Upper lobe of left lung (tissue), 6 donors: Measurements from ENCODE around the gene FBLN7. TPM values are rescaled to one million over a fixed set of nuclear protein-coding genes. Genes with fewer than 3 reads are reported as not detected.

Experiments
- ATAC-seq, 2 donors: fragments of 200-7000 bp; cut with Tn5 transposase; one replicate each; pipeline ENCODE4 v1.9.1; 2022; ENCODE audit warnings: mild to moderate bottlenecking in 2 of 2, moderate library complexity in 2 of 2; ENCODE audit not compliant: low FRiP score in 2 of 2
- DNase-seq, 2 donors: peaks; one replicate each; pipeline ENCODE4 v3.0.0-alpha.2; 2019 to 2020
- H3K27ac ChIP-seq, 4 donors: fragments of 200-600 bp; sonication (generic); one replicate each; pipeline ENCODE4 v1.5.1; 2016 to 2019
- H3K27me3 ChIP-seq, 4 donors: fragments of 200-600 bp; sonication (generic); one replicate each; pipeline ENCODE4 v1.5.1; 2017 to 2019
- H3K36me3 ChIP-seq, 4 donors: fragments of 200-600 bp; sonication (generic); one replicate each; pipeline ENCODE4 v1.5.1; 2016 to 2019
- H3K4me1 ChIP-seq, 4 donors: fragments of 200-600 bp; sonication (generic); one replicate each; pipeline ENCODE4 v1.5.1; 2018 to 2019
- H3K4me3 ChIP-seq, 4 donors: fragments of 200-600 bp; sonication (generic); one replicate each; pipeline ENCODE4 v1.5.1; 2017 to 2019; ENCODE audit warnings: mild to moderate bottlenecking in 2 of 4, moderate library complexity in 1 of 4
- H3K9me3 ChIP-seq, 4 donors: fragments of 200-600 bp; sonication (generic); one replicate each; pipeline ENCODE4 v1.5.1; 2018 to 2019
- EP300 ChIP-seq, 4 donors: sonication (generic); formaldehyde crosslinking; IDR thresholded peaks; one replicate each; pipeline ENCODE4 v1.5.1; 2017; ENCODE audit warnings: antibody characterized with exemption in 4 of 4, control low read depth in 2 of 4
- POLR2A ChIP-seq, 4 donors: fragments of 450-650 bp; IDR thresholded peaks; one replicate each; pipeline ENCODE4 v1.5.1; 2016 to 2017; ENCODE audit warnings: antibody characterized with exemption in 4 of 4, mild to moderate bottlenecking in 2 of 4
- POLR2AphosphoS5 ChIP-seq, 2 donors: sonication (generic); formaldehyde crosslinking; IDR thresholded peaks; one replicate each; pipeline ENCODE4 v1.5.1; 2017; ENCODE audit warnings: antibody characterized with exemption in 2 of 2
- WGBS, 2 donors: methylation state at CpG; one replicate each; pipeline ENCODE4 v1.1.5; 2017 to 2018; 5-methylcytosine and 5-hydroxymethylcytosine counted together
- total RNA-seq, 6 donors: library from RNA; depleted of rRNA in 4 of 6; stranded (reverse); fragments of >200 nt in 4 of 6; gene quantifications; one replicate each; pipeline versions ENCODE4 v1.1.0 to v1.2.1, GENCODE V29; 2016 to 2021
- TF ChIP-seq, protein P1 (sequence below), 6 experiments: fragments of 450-650 bp in 4 of 6; fragments of 200-600 bp in 2 of 6; sonication (generic) in 2 of 6; IDR thresholded peaks; one replicate each; pipeline ENCODE4 v1.5.1; 2016 to 2019; ENCODE audit warnings: antibody characterized with exemption in 6 of 6
- donor health status: DM: no; HTN: no; CAD: no; lungs with moderate emphysema.
- donor health status: DM: no; HTN: yes; CAD: no; lungs with severe emphysema.

FBLN7 gene
- total RNA-seq, 6 donors from 2014 or later: 2.0 to 6.9 (median 4.0) TPM; not detected in 1

DNA sequence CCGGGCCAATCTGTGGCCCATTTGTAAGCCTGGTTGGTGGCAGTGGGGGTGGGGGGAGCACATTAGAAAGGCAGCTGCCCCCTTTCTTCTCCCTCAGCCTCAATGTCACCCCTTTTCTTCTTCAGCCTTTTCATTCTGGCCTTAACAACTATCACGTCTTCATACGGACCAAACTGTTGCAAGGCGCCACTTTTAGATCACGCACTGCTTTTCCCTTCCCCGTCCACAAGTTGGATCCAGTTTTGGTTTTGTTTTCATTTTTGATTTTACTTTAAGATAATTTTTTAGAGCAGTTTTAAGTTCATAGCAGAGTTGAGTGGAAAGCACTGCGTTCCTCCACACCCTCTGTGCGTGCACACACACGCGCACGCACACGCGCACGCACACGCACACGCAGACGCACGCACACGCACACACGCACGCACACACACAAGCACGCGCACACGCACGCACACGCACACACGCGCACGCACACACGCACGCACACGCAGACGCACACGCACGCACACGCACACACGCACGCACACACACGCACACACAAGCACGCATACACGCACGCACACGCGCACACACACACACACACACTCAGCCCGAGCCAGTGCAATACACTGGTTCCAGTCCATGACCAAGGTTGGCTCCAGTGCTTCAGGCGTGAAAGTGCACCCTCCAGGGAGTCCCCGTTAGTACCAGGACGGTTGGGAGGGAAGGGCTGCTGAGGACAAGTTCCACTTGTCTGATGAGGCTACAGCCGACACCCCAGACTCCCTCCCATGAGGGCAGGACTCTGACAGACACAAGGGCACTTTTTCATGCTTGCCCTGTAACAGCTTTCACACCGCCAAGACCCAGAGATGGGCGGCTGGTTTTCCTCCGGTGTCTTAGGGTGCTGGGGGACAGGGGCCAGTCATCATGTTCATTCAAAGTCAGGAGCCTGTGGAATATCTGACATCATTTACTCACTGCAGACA is 22.4 kb downstream of the FBLN7 start:
- Histone ChIP-seq H3K36me3 (no peaks in the 10 kb centered on the region), H3K4me1 (peaks cover 3% of the 10 kb centered on the region in 4 donors), H3K27me3 (no peaks in the 10 kb centered on the region), H3K9me3 (no peaks in the 10 kb centered on the region), H3K27ac (no peak overlapping the region), H3K4me3 (no peak overlapping the region)
- TF ChIP-seq, protein P1, sequence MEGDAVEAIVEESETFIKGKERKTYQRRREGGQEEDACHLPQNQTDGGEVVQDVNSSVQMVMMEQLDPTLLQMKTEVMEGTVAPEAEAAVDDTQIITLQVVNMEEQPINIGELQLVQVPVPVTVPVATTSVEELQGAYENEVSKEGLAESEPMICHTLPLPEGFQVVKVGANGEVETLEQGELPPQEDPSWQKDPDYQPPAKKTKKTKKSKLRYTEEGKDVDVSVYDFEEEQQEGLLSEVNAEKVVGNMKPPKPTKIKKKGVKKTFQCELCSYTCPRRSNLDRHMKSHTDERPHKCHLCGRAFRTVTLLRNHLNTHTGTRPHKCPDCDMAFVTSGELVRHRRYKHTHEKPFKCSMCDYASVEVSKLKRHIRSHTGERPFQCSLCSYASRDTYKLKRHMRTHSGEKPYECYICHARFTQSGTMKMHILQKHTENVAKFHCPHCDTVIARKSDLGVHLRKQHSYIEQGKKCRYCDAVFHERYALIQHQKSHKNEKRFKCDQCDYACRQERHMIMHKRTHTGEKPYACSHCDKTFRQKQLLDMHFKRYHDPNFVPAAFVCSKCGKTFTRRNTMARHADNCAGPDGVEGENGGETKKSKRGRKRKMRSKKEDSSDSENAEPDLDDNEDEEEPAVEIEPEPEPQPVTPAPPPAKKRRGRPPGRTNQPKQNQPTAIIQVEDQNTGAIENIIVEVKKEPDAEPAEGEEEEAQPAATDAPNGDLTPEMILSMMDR (IDR thresholded peaks at IDR 0.05): no peak
- TF ChIP-seq POLR2AphosphoS5 (IDR thresholded peaks at IDR 0.05) (no peak), POLR2A (IDR thresholded peaks at IDR 0.05) (no peak), EP300 (IDR thresholded peaks at IDR 0.05) (no peak)
- DNase-seq (no peak), ATAC-seq (no peak)
- 89 to 90% methylated on average over 39 to 45 of the region's 52 CpGs for WGBS, 2 donors

DNA sequence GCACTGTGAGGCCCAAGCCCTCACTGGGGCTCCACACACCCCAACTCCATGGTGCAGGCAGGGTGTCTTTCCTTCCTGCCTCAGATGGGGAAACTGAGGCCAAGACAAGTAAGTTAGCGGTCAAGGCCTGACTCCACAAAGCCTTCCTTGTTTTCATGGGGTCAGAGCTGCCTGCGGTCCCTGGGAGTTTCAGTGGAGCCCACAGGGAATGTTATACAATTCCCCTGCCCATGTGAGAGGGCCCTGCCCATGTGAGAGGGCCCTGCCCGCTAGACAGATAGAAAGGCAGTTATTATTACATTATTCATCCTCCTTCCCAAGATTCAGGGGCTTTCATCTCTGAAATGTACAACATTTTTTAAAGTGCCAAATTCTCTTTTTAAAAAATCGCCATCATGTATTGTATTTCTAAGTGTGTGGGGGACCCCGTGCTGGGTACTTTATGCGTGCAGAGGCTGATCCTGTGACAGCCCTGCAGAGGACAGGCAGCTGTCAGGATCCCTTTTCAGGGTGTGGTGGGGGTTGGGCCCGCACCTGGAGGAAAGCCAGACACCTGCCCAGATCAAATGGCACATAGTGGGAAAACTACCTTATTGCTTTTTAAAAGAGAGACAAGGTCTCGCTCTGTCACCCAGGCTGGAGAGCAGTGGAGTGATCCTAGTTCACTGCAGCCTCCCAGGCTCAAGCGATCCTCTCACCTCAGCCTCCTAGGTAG is 23.4 kb downstream of the FBLN7 start:
- TF ChIP-seq, protein P1 (IDR thresholded peaks at IDR 0.05): no peak
- TF ChIP-seq POLR2AphosphoS5 (IDR thresholded peaks at IDR 0.05) (no peak), EP300 (IDR thresholded peaks at IDR 0.05) (no peak), POLR2A (IDR thresholded peaks at IDR 0.05) (no peak)
- no peak overlapping the region for H3K27ac ChIP-seq
- no peak for ATAC-seq
- no peaks in the 10 kb centered on the region for H3K36me3 ChIP-seq
- 96% methylated on average over 9 of the region's 9 CpGs for WGBS, 2 donors
- no peaks in the 10 kb centered on the region for H3K27me3 ChIP-seq
- no peak overlapping the region for H3K4me3 ChIP-seq
- no peaks in the 10 kb centered on the region for H3K9me3 ChIP-seq
- H3K4me1 ChIP-seq: no peaks in the 10 kb centered on the region
- DNase-seq: no peak

DNA sequence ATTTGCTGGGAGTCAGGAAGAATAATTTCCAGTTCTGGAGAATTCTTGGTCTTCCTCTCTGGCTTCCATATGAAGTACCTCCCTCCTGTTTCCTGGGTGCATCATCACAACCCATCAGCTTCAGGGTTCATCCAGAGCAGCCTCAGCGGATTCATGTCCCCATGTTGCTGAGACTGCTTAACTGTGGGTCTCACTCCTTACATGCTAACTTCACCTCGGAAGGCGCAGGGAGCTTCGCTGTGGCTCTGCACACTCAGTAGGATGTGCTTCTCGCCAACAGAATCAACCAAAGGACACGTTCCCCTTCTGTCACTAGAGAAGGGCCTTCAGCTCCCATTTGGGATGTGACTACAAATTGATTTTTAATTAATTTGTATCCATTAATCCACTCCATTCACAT is 24.2 kb downstream of the FBLN7 start:
- no peak for DNase-seq
- Histone ChIP-seq H3K9me3 (no peaks in the 10 kb centered on the region), H3K27me3 (no peaks in the 10 kb centered on the region), H3K27ac (no peak overlapping the region), H3K36me3 (no peaks in the 10 kb centered on the region), H3K4me3 (no peak overlapping the region), H3K4me1 (no peaks in the 10 kb centered on the region)
- TF ChIP-seq POLR2A (IDR thresholded peaks at IDR 0.05): no peak
- no peak for TF ChIP-seq POLR2AphosphoS5 (IDR thresholded peaks at IDR 0.05)
- TF ChIP-seq EP300 (IDR thresholded peaks at IDR 0.05): no peak
- TF ChIP-seq, protein P1 (IDR thresholded peaks at IDR 0.05): no peak
- no peak for ATAC-seq
- WGBS, 2 donors: 89 to 97% methylated on average over 6 of the region's 6 CpGs

DNA sequence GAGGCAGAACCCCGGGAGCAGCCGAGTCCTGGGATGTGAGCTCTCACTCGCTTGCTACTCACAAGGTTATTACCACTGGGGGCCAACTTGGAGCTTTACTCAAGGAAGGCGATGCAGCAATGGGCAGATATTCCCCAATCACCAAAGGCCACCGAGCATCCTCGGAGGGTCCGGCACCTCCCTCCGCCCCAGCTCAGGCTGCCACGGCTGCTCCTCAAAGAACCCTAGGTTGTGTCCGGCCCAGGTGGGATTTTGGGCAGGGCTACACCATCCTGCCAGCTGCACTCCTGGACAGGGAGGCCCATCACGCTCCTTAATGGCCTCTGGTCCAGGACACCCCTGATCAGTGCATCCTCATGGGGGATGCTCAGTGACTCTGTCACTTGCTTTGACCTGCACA is 24.8 kb downstream of the FBLN7 start:
- ATAC-seq (no peak), DNase-seq (no peak)
- H3K4me3 ChIP-seq: no peak overlapping the region
- TF ChIP-seq POLR2A (IDR thresholded peaks at IDR 0.05): no peak
- no peak for TF ChIP-seq EP300 (IDR thresholded peaks at IDR 0.05)
- no peak for TF ChIP-seq POLR2AphosphoS5 (IDR thresholded peaks at IDR 0.05)
- TF ChIP-seq, protein P1 (IDR thresholded peaks at IDR 0.05): no peak
- no peaks in the 10 kb centered on the region for H3K36me3 ChIP-seq
- no peak overlapping the region for H3K27ac ChIP-seq
- no peaks in the 10 kb centered on the region for H3K27me3 ChIP-seq
- H3K9me3 ChIP-seq: no peaks in the 10 kb centered on the region
- no peaks in the 10 kb centered on the region for H3K4me1 ChIP-seq
- 88 to 94% methylated on average over 4 to 11 of the region's 11 CpGs for WGBS, 2 donors
